ENCODE data around the gene PIH1D1. TPM values are rescaled to one million over a fixed set of nuclear protein-coding genes. Genes with fewer than 3 reads are reported as not detected.

Gene PIH1D1
- total and polyA plus RNA-seq, 2 of the 13 experiments (the other 11 are each of a cell fraction or from before 2014, with no cell fraction given): 110 to 137 TPM

- TF ChIP-seq RERE (CRISPR knock-in tag; IDR thresholded peaks at IDR 0.05; ENCODE audit: low read depth): no peak
- TF ChIP-seq ARID4A (CRISPR knock-in tag; IDR thresholded peaks at IDR 0.05; ENCODE audit: borderline replicate concordance): peak; percentile 48; the same call in 1 of the 2 replicates
- TF ChIP-seq TAF15 (IDR thresholded peaks at IDR 0.05; ENCODE audit: low read depth, low read length, poor library complexity, severe bottlenecking): no peak
- TF ChIP-seq NFKBIZ (CRISPR knock-in tag; IDR thresholded peaks at IDR 0.05): no peak
- no peak for TF ChIP-seq TARDBP (CRISPR knock-in tag; IDR thresholded peaks at IDR 0.05)
- no peak for TF ChIP-seq TBP (CRISPR knock-in tag; IDR thresholded peaks at IDR 0.05)
- TF ChIP-seq ATAD3A (CRISPR knock-in tag; IDR thresholded peaks at IDR 0.05): no peak
- peak; percentile 41; the same call in 1 of the 2 replicates for TF ChIP-seq SIN3A (IDR thresholded peaks at IDR 0.05; ENCODE audit: borderline replicate concordance, low read depth, low read length)
- TF ChIP-seq SSRP1 (CRISPR knock-in tag; IDR thresholded peaks at IDR 0.05): no peak
- TF ChIP-seq AHR (CRISPR knock-in tag; IDR thresholded peaks at IDR 0.05): no peak
- TF ChIP-seq ZBTB25 (CRISPR knock-in tag; IDR thresholded peaks at IDR 0.05): no peak
- no peak for TF ChIP-seq ZC3H13 (CRISPR knock-in tag; IDR thresholded peaks at IDR 0.05)
- 0 out of 2 replicates have a peak, but pooled peaks have one; percentile 36 for TF ChIP-seq MYPOP (CRISPR knock-in tag; IDR thresholded peaks at IDR 0.05)
- no peak for TF ChIP-seq ATRX (CRISPR knock-in tag; IDR thresholded peaks at IDR 0.05; ENCODE audit: borderline replicate concordance)
- no peak for TF ChIP-seq THAP8 (CRISPR knock-in tag; IDR thresholded peaks at IDR 0.05; ENCODE audit: borderline replicate concordance)
- TF ChIP-seq ZNF577 (CRISPR knock-in tag; IDR thresholded peaks at IDR 0.05; ENCODE audit: borderline replicate concordance, low read depth): no peak
- peak; percentile 100 for TF ChIP-seq IRF2 (CRISPR knock-in tag; IDR thresholded peaks at IDR 0.05)
Measured at GRCh38 chr19:49473868-49474541, 22.4 kb upstream of the PIH1D1 start, which contains the start of gene FLT3LG (continued).
